Frontal cortex (tissue), 4 donors: ENCODE results near the gene FHIT. TPM values are rescaled to one million over a fixed set of nuclear protein-coding genes. Genes with fewer than 3 reads are reported as not detected.
"Not testable (repeated sequence)": the region's sequence is repeated elsewhere in the genome, so short reads cannot be mapped to it uniquely, and the experiment has no call there.

Source experiments
- DNase-seq, 2 donors: peaks; one replicate each; pipeline ENCODE4 v3.0.0; 2012; ENCODE audit warnings: low spot score in 2 of 2
- FAIRE-seq: peaks from 2 replicates; lab custom pipeline; 2012; peaks lifted over from hg19 to GRCh38; lab: Jason Lieb, UNC
- total RNA-seq: library from RNA; depleted of rRNA; stranded (reverse); fragments of >200 nt; gene quantifications from one replicate; pipeline ENCODE4 v1.2.3, GENCODE V29; 2014
- donor health status: control.
- donor health status: control.
- donor health status: control.

Gene FHIT
- total RNA-seq, 1 donor from 2014 or later: 1.6 TPM

- DNase-seq: no peak
- FAIRE-seq: no peak
Measured at GRCh38 chr3:59832241-59832640, 1419.0 kb downstream of the FHIT start.

- DNase-seq (no peak), FAIRE-seq (no peak)
Measured at GRCh38 chr3:59831394-59831793, 1419.9 kb downstream of the FHIT start.

- DNase-seq (no peak), FAIRE-seq (no peak)
Measured at GRCh38 chr3:59829527-59829926, 1421.7 kb downstream of the FHIT start.

- FAIRE-seq (no peak), DNase-seq (no peak)
Measured at GRCh38 chr3:59824876-59825275, 1426.4 kb downstream of the FHIT start.

- FAIRE-seq (no peak), DNase-seq (no peak)
Measured at GRCh38 chr3:59821274-59821673, 1430.0 kb downstream of the FHIT start.

GRCh38 chr3:59820352-59820934, 1430.8 kb downstream of the FHIT start:
- FAIRE-seq (no peak), DNase-seq (no peak)

GRCh38 chr3:59818919-59819300, 1432.3 kb downstream of the FHIT start:
- DNase-seq: no peak
- no peak for FAIRE-seq

GRCh38 chr3:59818033-59818918, 1433.0 kb downstream of the FHIT start:
- DNase-seq (peak; percentile 2 to 27), FAIRE-seq (no peak)

GRCh38 chr3:59817511-59817910, 1433.7 kb downstream of the FHIT start:
- FAIRE-seq (no peak), DNase-seq (no peak)

- FAIRE-seq: no peak
Measured at GRCh38 chr3:59816312-59816711, 1434.9 kb downstream of the FHIT start.

GRCh38 chr3:59813148-59813538, 1438.1 kb downstream of the FHIT start:
- DNase-seq: no peak
- FAIRE-seq: no peak

More at GRCh38 chr3:59816312-59816711, 1434.9 kb downstream of the FHIT start:
- DNase-seq: no peak

- no peak for DNase-seq
- no peak for FAIRE-seq
Measured at GRCh38 chr3:59812237-59813147, 1438.8 kb downstream of the FHIT start.

- no peak for DNase-seq
- FAIRE-seq: no peak
Measured at GRCh38 chr3:59811160-59811559, 1440.1 kb downstream of the FHIT start.

GRCh38 chr3:59810606-59811005, 1440.6 kb downstream of the FHIT start:
- DNase-seq (no peak), FAIRE-seq (no peak)

GRCh38 chr3:59809710-59810444, 1441.4 kb downstream of the FHIT start:
- DNase-seq: peak in 1 of 2 donors; percentile 3
- FAIRE-seq: no peak

- no peak for FAIRE-seq
- no peak for DNase-seq
Measured at GRCh38 chr3:59809016-59809415, 1442.2 kb downstream of the FHIT start.

GRCh38 chr3:59808446-59808845, 1442.8 kb downstream of the FHIT start:
- DNase-seq (no peak), FAIRE-seq (no peak)

GRCh38 chr3:59803268-59803667, 1448.0 kb downstream of the FHIT start:
- FAIRE-seq (no peak), DNase-seq (no peak)

GRCh38 chr3:59802453-59802852, 1448.8 kb downstream of the FHIT start:
- DNase-seq, FAIRE-seq: not testable (repeated sequence)

- no peak for FAIRE-seq
Measured at GRCh38 chr3:59802045-59802444, 1449.2 kb downstream of the FHIT start.

More at GRCh38 chr3:59802045-59802444, 1449.2 kb downstream of the FHIT start:
- DNase-seq: no peak
